Measurements from ENCODE around the gene BBLN.

Gene BBLN

DNA sequence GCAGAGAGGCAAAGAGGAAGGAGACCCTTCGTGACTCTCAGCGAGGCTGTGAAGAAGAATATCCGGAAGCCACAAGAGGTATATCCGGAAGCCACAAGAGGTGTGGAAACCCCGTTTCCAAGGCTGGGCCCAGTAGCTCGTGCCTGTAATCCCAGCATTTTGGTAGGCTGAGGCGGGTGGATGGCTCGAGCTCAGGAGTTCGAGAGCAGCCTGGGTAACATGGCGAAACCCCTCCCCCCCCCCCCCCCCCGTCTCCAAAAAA, 612 bp upstream of the BBLN start:
- peaks cover 26% of the 10 kb centered on the region for H3K36me3 ChIP-seq (ENCODE audit: control insufficient read depth, low read length)
- H3F3A ChIP-seq (ENCODE audit: control insufficient read depth, insufficient read depth), result peaks cover 3% of the 10 kb centered on the region; the same call in 1 of the 2 replicates
- no peak for TF ChIP-seq EZH2phosphoT487 (IDR thresholded peaks at IDR 0.05; ENCODE audit: borderline replicate concordance, low read length)
- H3K4me1 ChIP-seq (ENCODE audit: control insufficient read depth, low read length), result peaks cover 14% of the 10 kb centered on the region
- H3K27ac ChIP-seq (ENCODE audit: low read depth, low read length), result peak overlapping the region; percentile 62
- no peaks in the 10 kb centered on the region for H3K27me3 ChIP-seq (ENCODE audit: control insufficient read depth, low read length)
- no peaks in the 10 kb centered on the region for H4K20me1 ChIP-seq (ENCODE audit: control insufficient read depth, insufficient read depth, low read depth, low read length)
- H3K4me3 ChIP-seq (ENCODE audit: low read length), result peak overlapping the region; percentile 78
- no peaks in the 10 kb centered on the region for H3K9me3 ChIP-seq (ENCODE audit: control insufficient read depth, insufficient read depth, low read length)
- peak overlapping the region; percentile 83 for H3K4me2 ChIP-seq (ENCODE audit: low read length)
- no peaks in the 10 kb centered on the region for H3K9me2 ChIP-seq (replicated peaks; ENCODE audit: control insufficient read depth, low read length)
- H3K79me2 ChIP-seq (ENCODE audit: control insufficient read depth, low read length), result peaks cover 11% of the 10 kb centered on the region

DNA sequence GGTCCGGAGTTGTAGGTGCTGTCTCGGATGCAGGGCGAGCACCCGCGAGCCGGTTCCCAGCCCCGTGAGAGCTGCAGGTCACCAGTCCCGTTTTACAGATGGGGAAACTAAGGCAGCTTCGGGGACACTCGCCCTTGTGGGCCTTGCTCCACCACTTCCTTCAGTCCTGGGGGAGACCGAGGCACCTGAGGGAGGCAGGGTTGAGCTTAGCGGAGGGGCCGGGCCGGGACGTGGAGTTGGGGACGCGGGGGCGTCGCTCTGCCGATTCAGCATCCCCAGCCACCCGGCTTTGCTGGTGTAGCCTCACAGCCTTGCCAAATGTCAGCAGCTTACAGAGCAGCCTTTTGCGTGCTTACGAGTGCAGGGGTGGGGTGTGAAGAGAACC, 530 bp downstream of the BBLN start:
- H3K27me3 ChIP-seq (ENCODE audit: control insufficient read depth, low read length), result no peaks in the 10 kb centered on the region
- H3K4me2 ChIP-seq (ENCODE audit: low read length), result peak overlapping the region; percentile 81
- H3K9me3 ChIP-seq (ENCODE audit: control insufficient read depth, insufficient read depth, low read length), result no peaks in the 10 kb centered on the region
- H3K27ac ChIP-seq (ENCODE audit: low read depth, low read length), result peak overlapping the region; percentile 4; the same call in 1 of the 2 replicates
- H3K36me3 ChIP-seq (ENCODE audit: control insufficient read depth, low read length), result peaks cover 28% of the 10 kb centered on the region
- H4K20me1 ChIP-seq (ENCODE audit: control insufficient read depth, insufficient read depth, low read depth, low read length), result no peaks in the 10 kb centered on the region
- H3K9me2 ChIP-seq (replicated peaks; ENCODE audit: control insufficient read depth, low read length), result no peaks in the 10 kb centered on the region
- H3F3A ChIP-seq (ENCODE audit: control insufficient read depth, insufficient read depth), result peaks cover 3% of the 10 kb centered on the region; the same call in 1 of the 2 replicates
- H3K4me1 ChIP-seq (ENCODE audit: control insufficient read depth, low read length), result peaks cover 14% of the 10 kb centered on the region
- peaks cover 11% of the 10 kb centered on the region for H3K79me2 ChIP-seq (ENCODE audit: control insufficient read depth, low read length)
- peak overlapping the region; percentile 89 for H3K4me3 ChIP-seq (ENCODE audit: low read length)
- TF ChIP-seq EZH2phosphoT487 (IDR thresholded peaks at IDR 0.05; ENCODE audit: borderline replicate concordance, low read length), result no peak
- TF ChIP-seq, protein P1, sequence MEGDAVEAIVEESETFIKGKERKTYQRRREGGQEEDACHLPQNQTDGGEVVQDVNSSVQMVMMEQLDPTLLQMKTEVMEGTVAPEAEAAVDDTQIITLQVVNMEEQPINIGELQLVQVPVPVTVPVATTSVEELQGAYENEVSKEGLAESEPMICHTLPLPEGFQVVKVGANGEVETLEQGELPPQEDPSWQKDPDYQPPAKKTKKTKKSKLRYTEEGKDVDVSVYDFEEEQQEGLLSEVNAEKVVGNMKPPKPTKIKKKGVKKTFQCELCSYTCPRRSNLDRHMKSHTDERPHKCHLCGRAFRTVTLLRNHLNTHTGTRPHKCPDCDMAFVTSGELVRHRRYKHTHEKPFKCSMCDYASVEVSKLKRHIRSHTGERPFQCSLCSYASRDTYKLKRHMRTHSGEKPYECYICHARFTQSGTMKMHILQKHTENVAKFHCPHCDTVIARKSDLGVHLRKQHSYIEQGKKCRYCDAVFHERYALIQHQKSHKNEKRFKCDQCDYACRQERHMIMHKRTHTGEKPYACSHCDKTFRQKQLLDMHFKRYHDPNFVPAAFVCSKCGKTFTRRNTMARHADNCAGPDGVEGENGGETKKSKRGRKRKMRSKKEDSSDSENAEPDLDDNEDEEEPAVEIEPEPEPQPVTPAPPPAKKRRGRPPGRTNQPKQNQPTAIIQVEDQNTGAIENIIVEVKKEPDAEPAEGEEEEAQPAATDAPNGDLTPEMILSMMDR (IDR thresholded peaks at IDR 0.05; ENCODE audit: low read depth, low read length, poor library complexity, severe bottlenecking), result no peak

DNA sequence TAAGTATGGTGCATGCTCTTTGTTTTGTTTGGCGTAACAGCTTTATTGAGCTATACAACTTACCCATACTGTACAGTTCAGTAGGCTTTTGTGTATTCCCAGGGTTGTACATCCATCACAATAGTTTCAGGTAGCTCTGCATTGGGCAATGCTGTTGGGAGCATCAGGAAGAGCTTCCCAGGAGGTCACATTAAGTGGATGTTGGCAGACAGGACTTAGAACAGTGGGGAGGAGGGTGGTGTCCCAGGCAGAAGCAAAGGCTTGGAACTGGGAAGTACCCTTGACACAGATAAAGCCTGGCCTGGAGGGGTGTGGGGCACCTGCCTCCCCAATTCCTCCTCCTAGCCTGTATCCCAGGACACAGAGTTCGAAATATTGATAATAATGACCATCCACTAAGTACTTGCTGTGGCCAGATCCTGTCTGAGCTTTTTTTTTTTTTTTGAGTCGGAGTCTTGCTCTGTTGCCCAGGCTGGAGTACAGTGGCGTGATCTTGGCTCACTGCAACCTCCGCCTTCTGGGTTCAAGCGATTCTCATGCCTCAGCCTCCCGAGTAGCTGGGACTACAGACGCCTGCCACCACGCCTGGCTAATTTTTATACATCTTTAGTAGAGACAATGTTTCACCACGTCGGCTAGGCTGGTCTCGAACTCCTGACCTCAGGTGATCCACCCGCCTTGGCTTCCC, 1.3 kb downstream of the BBLN start:
- H3K79me2 ChIP-seq (ENCODE audit: control insufficient read depth, low read length), result peaks cover 11% of the 10 kb centered on the region
- H3K9me3 ChIP-seq (ENCODE audit: control insufficient read depth, insufficient read depth, low read length), result no peaks in the 10 kb centered on the region
- H3K4me1 ChIP-seq (ENCODE audit: control insufficient read depth, low read length), result peaks cover 14% of the 10 kb centered on the region
- H3K9me2 ChIP-seq (replicated peaks; ENCODE audit: control insufficient read depth, low read length), result no peaks in the 10 kb centered on the region
- peak overlapping the region; percentile 89 for H3K4me3 ChIP-seq (ENCODE audit: low read length)
- H4K20me1 ChIP-seq (ENCODE audit: control insufficient read depth, insufficient read depth, low read depth, low read length), result no peaks in the 10 kb centered on the region
- H3K36me3 ChIP-seq (ENCODE audit: control insufficient read depth, low read length), result peaks cover 29% of the 10 kb centered on the region
- no peak for TF ChIP-seq EZH2phosphoT487 (IDR thresholded peaks at IDR 0.05; ENCODE audit: borderline replicate concordance, low read length)
- TF ChIP-seq, protein P1 (IDR thresholded peaks at IDR 0.05; ENCODE audit: low read depth, low read length, poor library complexity, severe bottlenecking), result no peak
- no peaks in the 10 kb centered on the region for H3K27me3 ChIP-seq (ENCODE audit: control insufficient read depth, low read length)
- H3K27ac ChIP-seq (ENCODE audit: low read depth, low read length), result no peak overlapping the region
- H3K4me2 ChIP-seq (ENCODE audit: low read length), result peak overlapping the region; percentile 81
- H3F3A ChIP-seq (ENCODE audit: control insufficient read depth, insufficient read depth), result peaks cover 3% of the 10 kb centered on the region; the same call in 1 of the 2 replicates

DNA sequence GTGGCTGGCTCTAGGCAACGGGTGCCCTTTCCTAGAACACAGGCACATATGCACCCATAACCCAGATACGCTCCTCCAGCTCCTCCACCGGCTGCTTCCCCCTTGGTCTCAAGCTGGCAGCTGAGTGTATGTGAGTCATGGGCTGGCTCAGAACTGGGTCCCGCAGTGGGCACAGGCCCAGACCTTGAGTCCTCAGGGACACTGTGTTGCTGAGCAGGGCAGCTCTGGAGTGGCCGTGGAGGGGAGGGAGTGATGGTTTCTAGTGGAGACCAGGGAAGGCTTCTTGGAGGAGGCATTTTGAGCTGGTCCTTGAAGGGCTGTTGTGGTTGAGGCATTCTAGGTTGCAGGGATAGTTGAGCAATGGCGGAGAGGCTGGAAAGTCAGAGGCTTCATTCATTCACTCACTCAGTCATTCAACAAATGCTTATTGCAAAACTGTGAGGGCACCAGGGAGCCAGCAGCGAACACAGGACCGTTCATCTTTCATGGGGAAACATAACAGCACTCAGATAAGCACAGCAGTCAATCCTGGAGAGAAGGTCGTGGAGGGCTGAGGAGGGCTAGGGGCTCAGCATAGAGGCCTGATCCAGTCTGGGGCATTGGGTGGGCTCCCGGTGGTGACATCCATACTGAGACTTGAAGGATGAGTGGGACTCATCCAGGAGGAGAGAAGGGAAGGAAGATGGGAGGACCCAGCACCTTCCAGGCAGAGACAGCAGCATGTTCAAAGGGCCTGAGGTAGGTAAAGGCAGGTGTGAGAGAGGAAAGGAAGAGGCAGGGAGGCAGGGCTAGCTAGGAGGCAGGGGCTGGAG, 2.4 kb downstream of the BBLN start:
- Histone ChIP-seq H3K27me3 (ENCODE audit: control insufficient read depth, low read length) (no peaks in the 10 kb centered on the region), H3K4me3 (ENCODE audit: low read length) (no peak overlapping the region), H3K4me2 (ENCODE audit: low read length) (no peak overlapping the region), H3K79me2 (ENCODE audit: control insufficient read depth, low read length) (peaks cover 11% of the 10 kb centered on the region), H3F3A (ENCODE audit: control insufficient read depth, insufficient read depth) (peaks cover 3% of the 10 kb centered on the region; the same call in 1 of the 2 replicates), H3K36me3 (ENCODE audit: control insufficient read depth, low read length) (peaks cover 40% of the 10 kb centered on the region), H3K9me3 (ENCODE audit: control insufficient read depth, insufficient read depth, low read length) (no peaks in the 10 kb centered on the region), H4K20me1 (ENCODE audit: control insufficient read depth, insufficient read depth, low read depth, low read length) (no peaks in the 10 kb centered on the region), H3K4me1 (ENCODE audit: control insufficient read depth, low read length) (peaks cover 14% of the 10 kb centered on the region), H3K9me2 (replicated peaks; ENCODE audit: control insufficient read depth, low read length) (no peaks in the 10 kb centered on the region), H3K27ac (ENCODE audit: low read depth, low read length) (no peak overlapping the region)
- TF ChIP-seq, protein P1 (IDR thresholded peaks at IDR 0.05; ENCODE audit: low read depth, low read length, poor library complexity, severe bottlenecking), result no peak
- no peak for TF ChIP-seq EZH2phosphoT487 (IDR thresholded peaks at IDR 0.05; ENCODE audit: borderline replicate concordance, low read length)

Data from DOHH2 (cell line).